ENCODE results near the gene PSPH. TPM values are rescaled to one million over a fixed set of nuclear protein-coding genes. Genes with fewer than 3 reads are reported as not detected.

The PSPH gene
- total RNA-seq, 1 experiment from 2014 or later = 52.1 TPM

- no peaks in the 10 kb centered on the region for H3K9me3 Mint-ChIP-seq
- Histone ChIP-seq H3K23me2 (ENCODE audit: insufficient read length, low read depth, low read length, poor library complexity, severe bottlenecking) (no peaks in the 10 kb centered on the region), H3K56ac (ENCODE audit: insufficient read length, low read depth, low read length) (no peak overlapping the region), H3K27me3 (ENCODE audit: insufficient read depth, low read length) (no peaks in the 10 kb centered on the region), H3K4me1 (ENCODE audit: insufficient read depth, low read length) (no peaks in the 10 kb centered on the region), H3K4ac (ENCODE audit: low read depth, low read length) (no peak overlapping the region), H3K4me2 (ENCODE audit: insufficient read depth, insufficient read length, low read length) (no peak overlapping the region), H2BK15ac (ENCODE audit: low read depth, low read length) (no peak overlapping the region), H3K79me1 (ENCODE audit: insufficient read depth, low read depth, low read length, poor library complexity, severe bottlenecking) (no peaks in the 10 kb centered on the region), H2BK12ac (ENCODE audit: insufficient read length, low read depth, low read length) (no peak overlapping the region), H2AFZ (ENCODE audit: low read length) (no peak overlapping the region), H2BK5ac (ENCODE audit: insufficient read length, low read length) (no peak overlapping the region), H3K27ac (ENCODE audit: insufficient read length, low read depth, low read length) (no peak overlapping the region), H3K79me2 (ENCODE audit: insufficient read depth, low read length) (no peaks in the 10 kb centered on the region), H2AK5ac (ENCODE audit: insufficient read length, low read length) (no peak overlapping the region), H4K8ac (replicated peaks; ENCODE audit: insufficient read length, low read depth, low read length) (no peak overlapping the region), H3T11ph (ENCODE audit: low read length) (no peak overlapping the region), H3K14ac (ENCODE audit: insufficient read depth, low read length) (no peak overlapping the region), H3K18ac (ENCODE audit: insufficient read length, low read depth, low read length) (no peak overlapping the region), H3K9me3 (ENCODE audit: control insufficient read depth, low read depth, low read length) (no peaks in the 10 kb centered on the region), H2BK120ac (ENCODE audit: low read depth, low read length, poor library complexity, severe bottlenecking) (no peak overlapping the region), H3K9ac (ENCODE audit: extremely low read depth, insufficient read length, low read length) (no peak overlapping the region), H3K23ac (ENCODE audit: insufficient read length, low read depth, low read length) (no peak overlapping the region), H4K5ac (ENCODE audit: insufficient read length, low read depth, low read length) (no peak overlapping the region), H2BK20ac (ENCODE audit: low read depth, low read length, poor library complexity, severe bottlenecking) (no peak overlapping the region), H4K91ac (ENCODE audit: insufficient read length, low read depth, low read length) (no peak overlapping the region), H4K20me1 (ENCODE audit: control insufficient read depth, insufficient read depth, insufficient read length) (no peaks in the 10 kb centered on the region)
- peaks cover 14 to 34% (median 29%) of the 10 kb centered on the region in 3 experiments for H3K36me3 Mint-ChIP-seq (ENCODE audit: insufficient read depth in 1 of 3, low read depth in 3 of 3)
- no peak for DNase-seq
- peak overlapping the region in 1 of 3 experiments; percentile 46; a peak in 1 of 7 replicates for H3K27ac Mint-ChIP-seq
- no peaks in the 10 kb centered on the region for H3K27me3 Mint-ChIP-seq (ENCODE audit: low read depth)
- no peaks in the 10 kb centered on the region for H3K4me1 Mint-ChIP-seq
- no peak overlapping the region for H3K4me3 Mint-ChIP-seq
- no CpG with 5 or more reads among the region's 7 CpGs for WGBS (ENCODE audit: extremely low coverage, insufficient read length, low lambda C conversion rate)
- TF ChIP-seq, protein P1, sequence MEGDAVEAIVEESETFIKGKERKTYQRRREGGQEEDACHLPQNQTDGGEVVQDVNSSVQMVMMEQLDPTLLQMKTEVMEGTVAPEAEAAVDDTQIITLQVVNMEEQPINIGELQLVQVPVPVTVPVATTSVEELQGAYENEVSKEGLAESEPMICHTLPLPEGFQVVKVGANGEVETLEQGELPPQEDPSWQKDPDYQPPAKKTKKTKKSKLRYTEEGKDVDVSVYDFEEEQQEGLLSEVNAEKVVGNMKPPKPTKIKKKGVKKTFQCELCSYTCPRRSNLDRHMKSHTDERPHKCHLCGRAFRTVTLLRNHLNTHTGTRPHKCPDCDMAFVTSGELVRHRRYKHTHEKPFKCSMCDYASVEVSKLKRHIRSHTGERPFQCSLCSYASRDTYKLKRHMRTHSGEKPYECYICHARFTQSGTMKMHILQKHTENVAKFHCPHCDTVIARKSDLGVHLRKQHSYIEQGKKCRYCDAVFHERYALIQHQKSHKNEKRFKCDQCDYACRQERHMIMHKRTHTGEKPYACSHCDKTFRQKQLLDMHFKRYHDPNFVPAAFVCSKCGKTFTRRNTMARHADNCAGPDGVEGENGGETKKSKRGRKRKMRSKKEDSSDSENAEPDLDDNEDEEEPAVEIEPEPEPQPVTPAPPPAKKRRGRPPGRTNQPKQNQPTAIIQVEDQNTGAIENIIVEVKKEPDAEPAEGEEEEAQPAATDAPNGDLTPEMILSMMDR (conservative IDR thresholded peaks at IDR 0.05) = no peak
Measured at GRCh38 chr7:56009695-56010094, 41.5 kb downstream of the PSPH start.
